GM04504 (cell line): Measurements from ENCODE around the gene IGF1R.

Experiments used
- DNase-seq: peaks from one replicate; pipeline ENCODE4 v3.0.0-alpha.2; 2012; ENCODE audit warnings: low read depth

The IGF1R gene

GRCh38 chr15:98648654-98649471 is 524 bp downstream of the IGF1R start:
- DNase-seq = no peak

- no peak for DNase-seq
Observed at GRCh38 chr15:98649472-98650416, 1.4 kb downstream of the IGF1R start.

GRCh38 chr15:98650417-98651035 is 2.2 kb downstream of the IGF1R start:
- no peak for DNase-seq

GRCh38 chr15:98651036-98651481 is 2.7 kb downstream of the IGF1R start:
- no peak for DNase-seq

GRCh38 chr15:98651581-98652220 is 3.4 kb downstream of the IGF1R start:
- DNase-seq = no peak

- DNase-seq = no peak
Observed at GRCh38 chr15:98653686-98654085, 5.3 kb downstream of the IGF1R start.

GRCh38 chr15:98654790-98655360 is 6.5 kb downstream of the IGF1R start:
- no peak for DNase-seq

GRCh38 chr15:98655732-98656131 is 7.4 kb downstream of the IGF1R start:
- DNase-seq = no peak

GRCh38 chr15:98657721-98658120 is 9.4 kb downstream of the IGF1R start:
- no peak for DNase-seq

GRCh38 chr15:98658831-98659699 is 10.7 kb downstream of the IGF1R start:
- no peak for DNase-seq

GRCh38 chr15:98660055-98660454 is 11.7 kb downstream of the IGF1R start:
- no peak for DNase-seq

- DNase-seq = no peak
Observed at GRCh38 chr15:98663045-98663444, 14.7 kb downstream of the IGF1R start.

- DNase-seq = no peak
Observed at GRCh38 chr15:98663606-98664005, 15.3 kb downstream of the IGF1R start.

- DNase-seq = no peak
Observed at GRCh38 chr15:98666441-98666840, 18.1 kb downstream of the IGF1R start.

- DNase-seq = no peak
Observed at GRCh38 chr15:98666841-98667240, 18.5 kb downstream of the IGF1R start.

GRCh38 chr15:98667521-98668179 is 19.3 kb downstream of the IGF1R start:
- DNase-seq = no peak

- DNase-seq = no peak
Observed at GRCh38 chr15:98668566-98669308, 20.4 kb downstream of the IGF1R start.

- no peak for DNase-seq
Observed at GRCh38 chr15:98669638-98670037, 21.3 kb downstream of the IGF1R start.
